Amygdala (tissue), 56 donors: ENCODE results near the gene NDUFV2.

ENCODE experiments used
- DNase-seq, 56 donors: peaks; one replicate each; lab custom pipeline; 2025; lab: John Stamatoyannopoulos, UW

Gene NDUFV2

DNA sequence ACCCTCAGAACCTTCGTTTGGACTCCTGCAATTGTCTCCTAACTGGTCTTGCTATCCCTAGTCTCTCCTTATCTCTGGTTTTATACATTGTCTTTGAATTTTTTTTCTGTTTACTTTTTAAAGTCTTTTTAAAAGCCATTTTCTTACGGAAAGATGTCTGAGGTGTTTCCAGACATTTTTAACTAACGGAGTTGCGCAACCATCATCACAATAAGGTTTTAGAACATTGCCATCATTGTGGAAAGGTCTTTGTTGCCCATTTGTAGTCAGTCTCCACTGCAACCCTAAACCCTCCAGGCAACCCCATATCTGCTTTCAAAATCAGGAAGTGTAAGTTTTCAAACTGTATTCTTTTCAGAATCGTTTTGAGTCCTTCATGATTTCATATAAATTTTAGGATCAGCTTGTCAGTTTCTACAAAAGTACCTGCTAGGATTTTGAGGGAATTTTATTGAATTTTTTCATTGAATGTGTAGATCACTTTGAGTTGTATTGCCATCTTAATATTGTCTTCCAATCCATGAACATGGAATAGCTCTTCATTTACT is 80.4 kb downstream of the NDUFV2 start:
- no peak for DNase-seq
